Aorta (tissue), 5 donors: ENCODE results near the gene LPCAT1. TPM values are rescaled to one million over a fixed set of nuclear protein-coding genes. Genes with fewer than 3 reads are reported as not detected.

Source experiments
- ATAC-seq: fragments of 200-7000 bp; cut with Tn5 transposase; one replicate; pipeline ENCODE4 v1.9.1; 2022; ENCODE audit warnings: moderate library complexity; ENCODE audit not compliant: low FRiP score
- DNase-seq, 2 donors: peaks; one replicate each; pipeline ENCODE4 v3.0.0-alpha.2; 2020
- H3K27ac ChIP-seq, 2 donors: one replicate each; pipeline ENCODE4 v1.5.1; 2013; ENCODE audit warnings: low read length in 2 of 2, mild to moderate bottlenecking in 2 of 2, moderate library complexity in 2 of 2, control low read depth in 1 of 2, inconsistent platforms in 1 of 2, low read depth in 1 of 2
- H3K27me3 ChIP-seq, 2 donors: one replicate each; pipeline ENCODE4 v1.6.1; 2013; ENCODE audit warnings: control low read depth in 1 of 2, low read length in 1 of 2, mild to moderate bottlenecking in 1 of 2, moderate library complexity in 1 of 2; ENCODE audit not compliant: insufficient read depth in 2 of 2, control insufficient read depth in 1 of 2
- H3K36me3 ChIP-seq, 2 donors: one replicate each; pipeline ENCODE4 v1.6.1; 2013; ENCODE audit warnings: control low read depth in 1 of 2, low read length in 1 of 2, mild to moderate bottlenecking in 1 of 2; ENCODE audit not compliant: insufficient read depth in 2 of 2, control insufficient read depth in 1 of 2
- H3K4me1 ChIP-seq, 2 donors: one replicate each; pipeline ENCODE4 v1.6.1; 2013; ENCODE audit warnings: low read length in 2 of 2, control low read depth in 1 of 2, mild to moderate bottlenecking in 1 of 2, moderate library complexity in 1 of 2; ENCODE audit not compliant: insufficient read depth in 2 of 2, control insufficient read depth in 1 of 2
- H3K4me3 ChIP-seq, 2 donors: one replicate each; pipeline ENCODE4 v1.5.1; 2013; ENCODE audit warnings: low read length in 2 of 2, control low read depth in 1 of 2, mild to moderate bottlenecking in 1 of 2
- H3K9me3 ChIP-seq: one replicate; pipeline ENCODE4 v1.6.1; 2013; ENCODE audit warnings: mild to moderate bottlenecking, low read length; ENCODE audit not compliant: control insufficient read depth
- WGBS, 2 donors: extraction: QIAGEN DNeasy Blood & Tissue Kit; methylation state at CpG; one replicate each; pipeline ENCODE4 v1.1.7; 2013; 5-methylcytosine and 5-hydroxymethylcytosine counted together
- intact Hi-C, 2 donors: fragments of 100-400 bp; cut with DNase I; formaldehyde crosslinking; loops; one replicate each; pipeline versions ENCODE4 v1.14.2 to v1.15.0; 2022
- polyA plus RNA-seq, 2 donors: library from polyadenylated mRNA; stranded (reverse); fragments of 200-250 nt; gene quantifications; one replicate each; pipeline ENCODE4 v1.2.3, GENCODE V29; 2013
- total RNA-seq, 2 donors: library from RNA; stranded (reverse); fragmentation: NEBNext Ultra II Directional; extraction: Animal tissue kit (Norgen Biotek cat#: 25700); gene quantifications; one replicate each; pipeline ENCODE4 v1.2.1, GENCODE V29; 2021
- donor health status: healthy with polysubstance abuse.
- donor health status: Bipolar disorder and iron deficiency.
- donor health status: DM: no; HTN: no; CAD: no.
- donor health status: DM: no; HTN: no; CAD: no.
- donor health status: DM: yes; HTN: yes; CAD: no.

Gene LPCAT1
- total and polyA plus RNA-seq, 4 donors = 6.4 to 68.7 (median 36.4) TPM

DNA sequence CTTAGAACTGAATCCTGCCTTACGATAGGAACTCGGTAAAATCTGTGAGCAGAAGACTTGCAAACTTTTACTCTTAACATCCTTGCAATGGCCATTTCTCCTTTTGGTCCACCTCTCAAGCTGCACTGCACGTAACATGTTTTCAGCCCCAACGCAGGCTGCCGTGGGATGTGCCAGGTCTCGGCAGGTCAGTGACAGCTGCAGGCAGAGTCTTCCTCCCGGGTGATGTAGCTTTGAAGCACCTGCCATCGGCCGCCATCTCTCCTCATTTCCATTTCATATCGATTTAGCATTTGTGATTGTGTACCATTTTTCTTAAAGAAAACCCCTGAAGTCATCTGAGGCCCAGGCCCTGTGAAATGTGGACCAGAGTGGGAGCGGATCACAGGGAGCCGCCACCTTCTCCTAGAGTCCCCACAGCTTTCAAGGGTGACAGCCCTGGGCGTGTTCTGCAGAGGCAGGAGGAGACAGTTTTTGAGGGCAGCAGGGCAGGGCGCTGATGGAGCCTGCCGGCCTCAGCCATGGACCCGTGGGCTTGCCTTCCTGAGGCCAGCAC, 25.8 kb upstream of the LPCAT1 start:
- no peaks in the 10 kb centered on the region for H3K4me1 ChIP-seq
- H3K36me3 ChIP-seq = no peaks in the 10 kb centered on the region
- H3K27ac ChIP-seq = no peak overlapping the region
- H3K27me3 ChIP-seq = no peaks in the 10 kb centered on the region
- no peaks in the 10 kb centered on the region for H3K9me3 ChIP-seq
- intact Hi-C loops = loop anchor here in 1 of 2 donors (2.0 kb wide), 1 partner anchor 15 kb away; no protein-coding TSS in a partner anchor
- ATAC-seq (no peak), DNase-seq (no peak)
- 86 to 93% methylated on average over 16 of the region's 16 CpGs for WGBS, 2 donors
- H3K4me3 ChIP-seq = no peak overlapping the region

DNA sequence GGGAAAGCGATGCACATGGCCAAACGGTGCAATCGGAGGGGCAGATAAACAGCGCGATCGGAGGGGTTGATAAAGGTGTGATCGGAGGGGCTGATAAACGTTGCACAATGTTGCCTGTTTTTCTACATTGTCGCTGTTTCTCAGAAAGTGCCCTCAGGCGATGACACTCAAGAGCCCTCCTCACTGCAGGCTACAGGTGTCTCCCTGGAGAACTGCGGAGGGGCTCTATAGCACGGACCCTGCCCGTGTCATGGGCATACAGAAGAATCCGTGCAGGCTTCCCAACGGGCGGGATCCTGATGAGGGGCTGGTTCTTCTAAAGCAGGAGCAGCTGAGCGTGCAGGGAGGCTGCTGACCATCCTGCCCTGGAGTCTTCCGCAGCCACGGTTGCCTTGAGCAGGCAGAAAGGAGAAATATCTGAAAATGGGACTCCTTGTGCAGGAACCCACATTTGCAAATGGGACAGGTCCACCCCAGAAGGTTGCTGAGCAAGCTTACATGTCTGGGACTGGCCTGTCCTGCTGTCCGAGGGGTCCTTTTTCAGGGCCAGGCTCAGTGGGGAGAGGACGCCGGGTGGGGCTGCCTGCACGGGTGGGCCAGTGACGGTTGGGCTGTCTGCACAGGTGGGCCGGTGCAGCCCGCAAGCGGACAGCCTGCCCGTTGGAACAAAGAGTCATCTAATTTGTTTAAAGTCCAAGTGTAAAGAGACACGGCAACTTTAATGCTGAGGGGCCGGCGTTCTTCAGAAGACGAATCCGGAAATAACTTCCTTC, 25.1 kb upstream of the LPCAT1 start:
- ATAC-seq (no peak), DNase-seq (peak in 1 of 2 donors; percentile 55)
- H3K36me3 ChIP-seq = no peaks in the 10 kb centered on the region
- WGBS, 2 donors = 92% methylated on average over 33 of the region's 33 CpGs
- H3K27ac ChIP-seq = no peak overlapping the region
- no peaks in the 10 kb centered on the region for H3K4me1 ChIP-seq
- H3K4me3 ChIP-seq = no peak overlapping the region
- H3K27me3 ChIP-seq = no peaks in the 10 kb centered on the region
- H3K9me3 ChIP-seq = no peaks in the 10 kb centered on the region
- intact Hi-C loops = loop anchor here in 1 of 2 donors (2.0 kb wide), 1 partner anchor 16 kb away; no protein-coding TSS in a partner anchor

DNA sequence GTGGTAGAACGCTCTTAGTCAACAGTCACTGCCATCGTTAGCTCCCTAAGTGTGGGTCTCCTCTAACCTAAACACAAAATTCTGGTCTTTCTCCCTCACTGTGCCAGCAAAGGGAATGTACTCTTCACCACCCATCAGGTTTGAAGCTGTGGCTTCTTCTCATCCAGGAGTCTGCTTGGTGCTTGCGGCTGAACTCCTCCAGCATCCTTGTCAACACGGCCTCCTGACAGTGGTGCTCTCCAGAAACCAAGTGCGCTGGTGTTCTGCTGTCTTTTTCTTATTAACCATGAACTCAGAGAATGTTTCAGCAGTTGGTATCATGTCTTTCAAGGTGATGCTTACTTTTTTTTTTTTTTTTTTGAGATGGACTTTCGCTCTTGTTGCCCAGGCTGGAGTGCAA, 23.9 kb upstream of the LPCAT1 start:
- Histone ChIP-seq H3K27ac (no peak overlapping the region), H3K36me3 (no peaks in the 10 kb centered on the region), H3K4me1 (no peaks in the 10 kb centered on the region), H3K27me3 (no peaks in the 10 kb centered on the region), H3K4me3 (no peak overlapping the region), H3K9me3 (no peaks in the 10 kb centered on the region)
- intact Hi-C loops = loop anchor here in 1 of 2 donors (2.0 kb wide), 1 partner anchor 17 kb away; no protein-coding TSS in a partner anchor
- 97 to 99% methylated on average over 6 of the region's 6 CpGs for WGBS, 2 donors
- DNase-seq (no peak), ATAC-seq (no peak)

DNA sequence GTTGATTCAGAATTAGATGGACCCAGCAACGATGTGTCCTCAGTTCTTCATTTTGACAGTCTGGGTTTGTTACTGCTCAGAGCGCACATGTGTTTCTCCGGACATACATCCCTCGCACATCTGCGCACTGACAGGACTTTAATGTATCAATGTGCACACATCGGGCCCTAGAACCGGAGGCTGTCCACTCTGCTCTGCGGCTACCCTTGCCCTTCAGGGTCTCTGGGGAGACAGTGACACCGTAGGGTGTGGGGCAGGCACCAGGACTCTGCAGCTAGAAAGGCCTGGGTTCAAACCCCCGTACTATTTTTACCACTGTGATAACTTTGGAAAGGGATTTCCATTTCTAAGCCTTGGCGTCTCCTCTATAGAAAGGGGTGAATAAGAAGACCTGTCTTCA, 23.5 kb upstream of the LPCAT1 start:
- WGBS, 2 donors = 93% methylated on average over 11 of the region's 11 CpGs
- ATAC-seq (no peak), DNase-seq (peak in 1 of 2 donors; percentile 51)
- Histone ChIP-seq H3K27ac (no peak overlapping the region), H3K4me1 (no peaks in the 10 kb centered on the region), H3K4me3 (no peak overlapping the region), H3K9me3 (no peaks in the 10 kb centered on the region), H3K36me3 (no peaks in the 10 kb centered on the region), H3K27me3 (no peaks in the 10 kb centered on the region)
- intact Hi-C loops = no loop called here

GRCh38 chr5:1546556-1546955, 22.8 kb upstream of the LPCAT1 start:
- no peaks in the 10 kb centered on the region for H3K9me3 ChIP-seq
- H3K27ac ChIP-seq = no peak overlapping the region
- 93% methylated on average over 18 of the region's 18 CpGs for WGBS, 2 donors
- intact Hi-C loops = no loop called here
- no peaks in the 10 kb centered on the region for H3K36me3 ChIP-seq
- H3K27me3 ChIP-seq = no peaks in the 10 kb centered on the region
- H3K4me1 ChIP-seq = no peaks in the 10 kb centered on the region
- DNase-seq = peak in 1 of 2 donors; percentile 74
- H3K4me3 ChIP-seq = no peak overlapping the region
- ATAC-seq = no peak

- no peak overlapping the region for H3K4me3 ChIP-seq
- peak in 1 of 2 donors; percentile 20 for DNase-seq
- no peak overlapping the region for H3K27ac ChIP-seq
- no peak for ATAC-seq
- H3K4me1 ChIP-seq = no peaks in the 10 kb centered on the region
- no peaks in the 10 kb centered on the region for H3K36me3 ChIP-seq
- WGBS, 2 donors = 74 to 80% methylated on average over 6 of the region's 6 CpGs
- intact Hi-C loops = no loop called here
- H3K9me3 ChIP-seq = no peaks in the 10 kb centered on the region
- H3K27me3 ChIP-seq = no peaks in the 10 kb centered on the region
These were observed 22.1 kb upstream of the LPCAT1 start for GRCh38 chr5:1545805-1546355.

DNA sequence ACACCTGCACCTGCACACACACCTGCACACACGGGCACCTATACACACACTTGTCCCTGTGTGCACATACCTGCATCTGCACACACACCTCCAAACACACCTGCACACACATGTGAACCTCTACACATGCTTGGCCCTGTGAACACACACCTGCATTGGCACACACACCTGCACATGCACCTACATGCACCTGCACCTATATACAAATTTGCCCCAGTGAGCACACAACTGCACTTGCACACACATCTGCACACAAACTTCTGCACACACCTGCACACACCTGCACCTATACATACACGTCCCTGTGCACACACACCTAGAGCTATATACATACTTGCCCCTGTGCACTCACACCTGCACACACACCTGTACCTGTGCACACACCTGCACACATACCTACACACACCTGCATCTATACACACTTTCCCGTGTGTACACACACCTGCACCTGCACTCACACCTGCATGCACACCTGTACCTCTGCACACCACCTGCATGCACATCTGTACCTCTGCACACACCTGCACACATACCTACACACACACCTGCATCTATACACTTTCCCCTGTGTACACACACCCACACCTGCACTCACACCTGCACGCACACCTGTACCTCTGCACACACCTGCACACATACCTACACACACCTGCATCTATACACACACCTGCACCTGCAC, 21.5 kb upstream of the LPCAT1 start:
- WGBS, 2 donors = 75 to 84% methylated on average over 4 of the region's 4 CpGs
- DNase-seq (peak in 1 of 2 donors; percentile 8), ATAC-seq (no peak)
- Histone ChIP-seq H3K4me3 (no peak overlapping the region), H3K9me3 (no peaks in the 10 kb centered on the region), H3K27ac (no peak overlapping the region), H3K4me1 (no peaks in the 10 kb centered on the region), H3K27me3 (no peaks in the 10 kb centered on the region), H3K36me3 (no peaks in the 10 kb centered on the region)
- intact Hi-C loops = no loop called here

DNA sequence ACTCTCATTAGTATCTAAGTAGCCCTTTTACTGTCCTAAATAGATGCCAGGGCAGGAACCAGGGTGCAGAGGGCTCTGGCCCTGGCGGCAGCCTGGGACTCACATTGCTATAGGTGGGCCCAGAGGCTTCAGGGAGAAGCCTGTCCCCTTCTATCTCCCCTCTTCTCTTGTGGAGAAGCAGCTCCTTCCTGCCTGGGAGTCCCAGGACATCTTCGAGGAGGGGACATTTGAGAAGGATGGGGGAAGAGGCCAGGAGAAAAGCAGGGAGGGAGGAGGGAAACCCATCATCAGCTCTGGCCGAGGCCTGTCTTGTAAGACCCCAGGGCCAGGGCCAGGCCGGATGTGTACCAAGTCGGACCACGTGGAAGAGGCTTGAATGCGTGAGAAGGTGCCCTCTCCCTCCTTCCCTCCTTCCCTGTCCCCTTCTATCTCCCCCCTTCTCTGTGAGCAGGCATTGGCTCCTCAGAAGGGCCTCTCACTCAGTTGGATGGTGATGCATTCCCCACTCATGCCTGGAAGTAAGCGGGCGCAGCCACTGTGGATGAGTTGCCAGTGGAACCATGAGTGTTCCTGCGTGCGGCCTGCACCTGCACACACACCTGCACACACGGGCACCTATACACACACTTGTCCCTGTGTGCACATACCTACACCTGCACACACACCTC, 20.7 kb upstream of the LPCAT1 start:
- Histone ChIP-seq H3K27me3 (no peaks in the 10 kb centered on the region), H3K36me3 (no peaks in the 10 kb centered on the region), H3K27ac (no peak overlapping the region), H3K4me1 (no peaks in the 10 kb centered on the region), H3K4me3 (no peak overlapping the region), H3K9me3 (no peaks in the 10 kb centered on the region)
- peak; percentile 38 to 53 for DNase-seq
- WGBS, 2 donors = 90 to 93% methylated on average over 12 of the region's 12 CpGs
- no peak for ATAC-seq
- intact Hi-C loops = no loop called here
